GM21447 (cell line): Measurements from ENCODE around the gene TECTA.
A peak's percentile ranks its signal among the peaks of the same experiment; 100 is the strongest.

Experiments used
- ATAC-seq: cut with Tn5 transposase; IDR thresholded peaks from one replicate; pipeline ENCODE4 v1.9.1; 2021; ENCODE audit not compliant: unreplicated experiment

The TECTA gene

DNA sequence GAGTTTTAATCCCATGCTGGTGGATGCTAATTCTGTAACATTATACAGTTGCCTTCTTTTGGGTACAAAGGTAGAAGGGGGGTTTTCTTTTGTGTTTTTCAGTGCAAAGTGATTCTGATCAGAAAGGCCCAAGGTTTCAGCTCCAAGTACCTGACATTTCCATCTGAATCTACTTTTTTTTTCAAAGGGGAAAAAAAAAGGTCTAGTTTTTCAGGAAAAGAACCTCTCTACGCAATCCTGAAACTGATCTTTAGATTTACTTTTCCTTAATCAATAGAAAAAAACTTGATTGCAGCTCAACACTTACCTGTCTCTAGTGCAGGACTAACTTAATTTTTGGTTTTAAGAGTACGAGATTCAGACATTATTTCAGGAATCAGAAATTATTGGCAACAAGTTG, at the start of gene TECTA:
Gene TECTA (plus strand): TSS at position 301 of the 400 bp plus-strand sequence. CDS start 1,423 bp downstream, outside the sequence.
- ATAC-seq: no peak

GRCh38 chr11:121053244-121053643, 47.8 kb upstream of the TECTA start:
- ATAC-seq: no peak

DNA sequence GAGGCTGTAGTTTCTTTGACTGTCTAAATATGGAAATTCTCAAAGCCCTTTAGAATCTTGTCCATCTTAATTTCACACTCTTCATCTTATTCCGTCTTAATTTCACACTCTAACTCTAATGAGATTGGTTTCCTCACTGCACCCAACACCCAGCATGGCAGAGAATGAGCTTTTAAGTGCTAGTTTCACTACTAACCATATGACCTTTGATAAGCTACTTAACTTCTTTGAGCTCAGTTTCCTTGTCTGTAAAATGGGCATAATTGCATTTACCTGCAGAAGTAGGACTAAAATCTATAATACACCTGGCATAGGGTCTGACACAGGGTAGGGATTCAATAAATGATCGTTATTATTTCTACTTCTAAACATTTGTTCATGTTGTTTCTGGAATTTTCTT, 46.8 kb upstream of the TECTA start:
- ATAC-seq: no peak

GRCh38 chr11:121055076-121055475, 46.0 kb upstream of the TECTA start:
- ATAC-seq: no peak

DNA sequence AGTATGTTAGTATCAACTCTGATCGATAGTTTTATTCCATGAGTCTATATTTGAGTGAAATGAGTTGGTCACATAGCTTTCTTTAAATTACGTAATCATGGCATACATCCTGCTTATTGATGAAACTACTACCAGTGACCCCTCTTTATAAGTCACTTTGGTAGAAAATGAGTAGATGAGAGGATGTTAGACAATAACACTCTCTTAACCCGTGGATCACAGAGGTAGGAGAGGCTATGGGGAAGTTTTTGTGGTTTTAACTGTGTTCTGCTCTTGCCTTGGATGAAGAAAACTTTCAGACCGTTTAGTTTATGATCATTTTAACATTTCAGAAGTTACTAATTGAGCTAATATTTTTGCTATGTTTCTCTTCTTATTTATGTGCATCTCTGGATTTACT, 43.1 kb upstream of the TECTA start:
- ATAC-seq: no peak

DNA sequence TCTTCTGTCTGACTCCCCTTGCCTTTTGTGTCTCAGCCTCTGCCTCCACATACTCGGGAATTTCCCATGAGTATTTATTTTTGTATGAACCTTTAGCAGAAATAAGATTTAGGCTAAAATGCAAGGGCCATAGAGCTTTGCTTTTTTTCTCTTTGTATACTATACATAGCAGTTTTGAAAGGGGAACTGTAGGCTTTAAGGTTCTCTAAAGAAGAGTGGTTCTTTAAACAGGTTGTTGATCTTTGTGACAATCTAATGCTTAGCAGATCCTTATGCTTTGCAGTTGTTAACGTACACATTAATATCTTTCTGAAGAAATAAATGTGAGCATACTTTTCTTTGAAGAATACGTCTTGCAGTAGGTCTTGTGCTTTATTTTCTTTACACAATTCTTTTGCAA, 42.1 kb upstream of the TECTA start:
- no peak for ATAC-seq

- peak; percentile 98 for ATAC-seq
Measured at GRCh38 chr11:121059605-121060004, 41.4 kb upstream of the TECTA start.

DNA sequence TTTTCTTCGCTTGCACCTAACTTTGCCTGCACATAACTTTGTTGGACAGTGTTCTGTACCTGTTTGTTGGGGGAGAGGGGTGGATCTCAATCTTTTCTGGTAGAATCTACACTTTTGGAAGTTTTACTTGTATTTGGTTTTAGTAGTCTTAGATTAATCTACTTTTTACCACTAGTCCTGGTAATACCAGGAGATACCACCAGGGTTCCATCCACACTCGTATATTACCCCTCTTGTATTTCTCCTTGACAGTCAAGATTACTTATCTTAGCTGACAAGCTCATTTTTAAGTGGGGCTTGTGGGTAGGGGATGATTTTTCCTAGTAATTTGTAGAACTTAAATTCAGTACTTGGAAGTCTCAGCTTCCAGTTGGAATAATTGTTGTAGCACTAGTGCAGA, 37.3 kb upstream of the TECTA start:
- no peak for ATAC-seq

GRCh38 chr11:121066623-121067022, 34.4 kb upstream of the TECTA start:
- ATAC-seq: no peak

GRCh38 chr11:121067026-121067425, 34.0 kb upstream of the TECTA start:
- no peak for ATAC-seq

GRCh38 chr11:121067453-121067852, 33.6 kb upstream of the TECTA start:
- no peak for ATAC-seq

DNA sequence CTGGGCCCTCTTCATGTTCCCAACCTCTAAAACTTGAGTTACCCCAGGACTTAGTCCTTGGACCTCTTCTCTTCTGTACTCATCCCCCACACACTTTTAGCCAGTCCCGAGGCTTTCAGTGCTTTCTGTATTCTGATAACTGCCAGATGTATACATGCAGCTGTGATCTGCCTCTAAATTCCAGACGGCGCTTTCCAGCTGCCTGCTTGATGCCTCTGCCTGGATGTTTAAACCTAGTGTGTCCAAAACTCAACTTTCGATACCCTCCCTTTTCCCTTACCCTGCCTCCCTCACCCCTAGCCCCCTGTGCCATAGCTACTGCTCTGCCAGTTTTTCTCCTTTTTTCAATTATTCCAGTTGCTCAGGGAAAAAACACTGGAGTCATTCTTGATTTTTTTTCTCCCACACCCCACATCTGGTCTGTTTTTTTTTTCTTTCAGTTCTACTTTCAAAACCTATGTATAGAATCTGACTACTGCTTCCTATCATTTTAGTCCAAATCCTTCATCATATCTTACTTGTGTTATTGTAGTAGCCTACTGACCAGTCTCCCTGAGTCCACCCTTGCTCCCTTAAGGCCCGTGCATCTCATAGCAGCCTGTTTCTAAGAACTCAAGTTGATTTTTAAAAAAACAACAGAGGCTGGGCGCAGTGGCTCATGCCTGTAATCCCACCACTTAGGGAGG, 32.9 kb upstream of the TECTA start:
- no peak for ATAC-seq

- ATAC-seq: no peak
Measured at GRCh38 chr11:121068787-121069186, 32.3 kb upstream of the TECTA start.

DNA sequence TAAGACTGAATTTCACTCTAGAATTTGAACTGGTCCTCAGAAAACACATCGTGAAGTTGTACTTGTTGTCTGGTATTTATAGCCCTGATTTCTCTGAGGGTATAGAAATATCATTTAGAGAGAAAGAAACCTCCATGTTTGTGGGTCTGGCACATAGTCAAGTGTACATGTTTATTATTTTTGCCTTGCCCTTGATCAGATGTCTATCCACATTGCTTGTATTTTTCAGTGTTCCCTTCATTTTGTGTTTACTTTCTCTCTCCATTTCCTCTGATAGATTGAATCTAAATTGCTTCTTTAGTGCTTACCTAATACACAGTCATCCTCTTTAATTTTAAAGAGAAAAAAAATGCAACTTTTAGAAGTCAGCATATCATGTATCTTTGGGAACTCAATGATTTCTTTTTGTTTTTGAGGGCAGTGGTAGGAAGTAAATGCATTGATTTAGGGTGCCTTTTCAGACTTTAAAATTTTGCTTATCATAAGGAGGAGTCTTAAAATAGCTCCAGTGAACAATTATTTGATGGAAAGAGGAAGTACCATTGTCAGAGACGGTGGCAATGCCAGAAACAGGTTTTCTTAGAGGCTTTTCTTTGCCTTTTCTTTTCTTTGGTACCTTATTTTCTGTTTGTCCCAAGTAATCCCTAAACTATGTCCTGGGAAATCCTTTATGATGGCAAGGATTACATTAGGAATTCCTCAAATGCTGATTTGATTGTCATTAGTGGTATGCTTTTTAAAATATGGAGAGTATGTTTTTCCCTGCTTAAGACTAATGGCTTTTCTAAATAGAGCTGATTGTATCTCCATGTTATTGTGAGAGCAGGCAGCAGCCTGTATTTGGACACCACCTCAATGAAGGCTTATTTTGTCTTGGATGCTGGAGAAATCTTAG, 29.8 kb upstream of the TECTA start:
- ATAC-seq: no peak

DNA sequence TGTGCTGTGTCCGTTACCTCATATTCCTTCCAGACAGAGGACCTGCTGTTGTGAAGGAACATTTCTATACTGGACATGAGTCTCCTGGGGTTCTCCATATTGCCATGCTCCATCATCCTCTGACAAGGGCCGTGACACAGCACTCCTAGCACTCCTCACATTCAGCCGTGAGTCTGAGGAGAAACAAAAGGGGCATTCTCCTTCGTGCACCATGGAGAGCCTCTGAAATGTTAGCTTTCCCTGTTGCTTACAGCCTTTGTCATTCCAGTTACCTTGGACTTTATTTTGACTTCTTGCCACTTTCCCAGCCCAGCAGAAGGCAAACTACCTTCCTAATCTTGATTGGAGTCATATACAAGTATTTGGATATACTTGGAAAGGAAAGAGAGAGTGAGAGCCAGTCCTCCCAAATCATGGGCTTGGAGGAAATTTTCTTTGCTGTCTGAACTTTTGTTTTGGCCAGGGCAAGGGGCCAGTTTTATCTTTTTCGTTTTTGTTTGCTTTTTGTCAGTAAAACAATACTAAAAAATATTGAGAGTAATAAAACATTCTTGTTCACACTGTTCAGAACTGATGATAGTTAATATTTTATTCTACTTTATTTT, 29.1 kb upstream of the TECTA start:
- no peak for ATAC-seq

DNA sequence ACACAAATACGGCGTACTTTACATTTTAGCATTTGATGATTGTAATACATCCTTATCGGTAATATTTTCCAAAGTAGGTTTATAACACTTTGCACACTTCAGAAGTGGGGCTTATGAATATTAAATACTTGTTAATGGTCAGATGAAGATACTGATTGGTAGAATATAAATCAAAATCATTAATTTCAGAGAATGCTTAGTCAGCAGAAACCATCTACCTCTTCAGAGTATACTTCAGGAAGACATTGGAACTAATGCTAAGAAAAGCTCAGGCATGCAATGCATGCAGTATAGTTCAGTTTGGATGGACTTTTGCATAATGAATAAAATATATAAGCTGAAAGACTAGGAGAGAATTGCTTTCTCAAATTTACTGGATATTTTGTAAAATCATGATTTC, 19.7 kb upstream of the TECTA start:
- ATAC-seq: no peak

- ATAC-seq: no peak
Measured at GRCh38 chr11:121082219-121082618, 18.8 kb upstream of the TECTA start.

DNA sequence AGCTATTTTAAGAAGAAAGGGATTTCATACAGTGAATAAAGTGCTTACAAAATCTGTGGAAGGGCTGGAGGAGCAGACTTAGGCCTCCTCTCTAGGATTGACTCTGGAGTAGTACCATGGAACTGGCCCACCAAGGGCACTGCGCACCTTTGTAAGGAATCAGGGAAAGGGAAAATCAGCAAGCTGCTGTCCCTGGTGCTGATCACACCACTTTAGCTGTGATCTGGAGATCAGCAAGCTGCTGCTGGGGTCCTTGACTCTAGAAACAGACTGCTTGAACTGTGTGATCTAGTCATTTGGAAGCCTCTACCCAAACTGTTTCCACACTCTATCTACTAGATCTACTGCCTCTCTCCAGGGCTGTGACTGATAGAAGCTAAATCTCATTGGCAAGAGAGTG, 18.4 kb upstream of the TECTA start:
- ATAC-seq: no peak

DNA sequence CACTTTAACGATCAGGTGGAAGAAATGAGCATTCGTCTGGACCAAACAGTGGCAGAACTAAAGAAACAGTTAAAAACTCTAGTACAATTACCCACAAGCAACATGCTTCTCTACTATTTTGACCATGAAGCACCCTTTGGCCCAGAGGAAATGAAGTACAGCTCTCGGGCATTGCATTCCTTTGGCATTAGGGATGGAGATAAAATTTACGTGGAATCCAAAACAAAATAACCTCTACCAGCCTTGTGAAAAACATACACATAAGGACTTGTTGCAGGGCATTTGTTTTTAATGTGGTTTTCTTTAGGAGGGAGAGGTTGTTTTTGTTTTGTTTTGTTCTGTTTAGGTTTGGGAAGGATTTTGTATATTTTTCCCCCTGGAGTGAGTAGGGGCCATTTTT, 14.2 kb upstream of the TECTA start:
- ATAC-seq: no peak

- ATAC-seq: no peak
Measured at GRCh38 chr11:121089566-121089965, 11.5 kb upstream of the TECTA start.

- no peak for ATAC-seq
Measured at GRCh38 chr11:121090145-121090721, 10.8 kb upstream of the TECTA start.
